Natural killer cell (primary cell): Measurements from ENCODE around the gene MRPS34. TPM values are rescaled to one million over a fixed set of nuclear protein-coding genes. Genes with fewer than 3 reads are reported as not detected.

ENCODE experiments used
- ATAC-seq, 3 donors: fragments of 150-1000 bp in 2 of 3; fragments of 200-7000 bp in 1 of 3; cut with Tn5 transposase; 1 replicate in 1 of 3; 2 replicates in 2 of 3; pipeline ENCODE4 v1.10.0; 2021; ENCODE audit warnings: mild to moderate bottlenecking in 2 of 3, moderate library complexity in 2 of 3
- DNase-seq, 2 donors: peaks; one replicate each; pipeline versions ENCODE4 v3.0.0 to v3.0.0-alpha.2; 2013 to 2021; ENCODE audit warnings: mixed read lengths in 1 of 2
- H3K27ac ChIP-seq: one replicate; pipeline ENCODE4 v1.5.1; 2013; ENCODE audit warnings: mild to moderate bottlenecking, low read length
- H3K27me3 ChIP-seq: one replicate; pipeline ENCODE4 v1.6.1; 2013; ENCODE audit warnings: low read length; ENCODE audit not compliant: control insufficient read depth, insufficient read depth
- H3K36me3 ChIP-seq: one replicate; pipeline ENCODE4 v1.6.1; 2013; ENCODE audit warnings: low read length; ENCODE audit not compliant: control insufficient read depth, insufficient read depth
- H3K4me1 ChIP-seq: one replicate; pipeline ENCODE4 v1.6.1; 2013; ENCODE audit warnings: low read length; ENCODE audit not compliant: control insufficient read depth, insufficient read depth
- H3K4me3 ChIP-seq: one replicate; pipeline ENCODE4 v1.5.1; 2013; ENCODE audit warnings: low read length
- H3K9me3 ChIP-seq: one replicate; pipeline ENCODE4 v1.6.1; 2013; ENCODE audit warnings: low read length; ENCODE audit not compliant: control insufficient read depth, insufficient read depth
- H3K27ac Mint-ChIP-seq, 2 donors: one replicate each; pipeline ENCODE4 v1.8.0; 2022; ENCODE audit warnings: mild to moderate bottlenecking in 2 of 2, mixed read lengths in 2 of 2, moderate library complexity in 1 of 2
- H3K27me3 Mint-ChIP-seq, 2 donors: one replicate each; pipeline ENCODE4 v1.8.0; 2022; ENCODE audit warnings: low read depth in 2 of 2, mixed read lengths in 2 of 2
- H3K36me3 Mint-ChIP-seq: one replicate; pipeline ENCODE4 v1.8.0; 2022; ENCODE audit warnings: mixed read lengths
- H3K4me1 Mint-ChIP-seq, 2 donors: one replicate each; pipeline ENCODE4 v1.8.0; 2022; ENCODE audit warnings: mixed read lengths in 2 of 2
- H3K4me3 Mint-ChIP-seq: one replicate; pipeline ENCODE4 v1.8.0; 2022; ENCODE audit warnings: mild to moderate bottlenecking, moderate library complexity, mixed read lengths
- H3K9me3 Mint-ChIP-seq, 2 donors: one replicate each; pipeline ENCODE4 v1.8.0; 2022; ENCODE audit warnings: mixed read lengths in 2 of 2
- CTCF ChIP-seq: fragments of 200-600 bp; IDR thresholded peaks from one replicate; pipeline ENCODE4 v1.8.0; 2022; ENCODE audit warnings: antibody characterized with exemption
- WGBS: methylation state at CpG from one replicate; pipeline ENCODE4 v1.1.7; 2013; ENCODE audit warnings: missing lambda C conversion rate; ENCODE audit not compliant: insufficient coverage; 5-methylcytosine and 5-hydroxymethylcytosine counted together
- intact Hi-C: fragments of 100-400 bp; cut with micrococcal nuclease; formaldehyde crosslinking; loops from one replicate; pipeline ENCODE4 v1.14.2; 2022
- total RNA-seq, 4 donors: library from RNA; stranded (reverse); fragments of 120-200 nt in 1 of 4; gene quantifications; one replicate each; pipeline versions ENCODE4 v1.2.3 to v1.2.4, GENCODE V29; 2013 to 2022

The MRPS34 gene
- total RNA-seq, 3 donors from 2014 or later (not counting 1 experiment from before 2014, with no cell fraction given), result 26.5 to 42.0 (median 41.4) TPM

GRCh38 chr16:1777375-1778199 is 4.7 kb upstream of the MRPS34 start:
- Mint-ChIP-seq H3K4me1 (peaks cover 14 to 15% of the 10 kb centered on the region in 2 donors), H3K27me3 (no peaks in the 10 kb centered on the region), H3K9me3 (no peaks in the 10 kb centered on the region), H3K4me3 (peak overlapping the region; percentile 31), H3K36me3 (no peaks in the 10 kb centered on the region), H3K27ac (no peak overlapping the region)
- no peak for ATAC-seq
- peaks cover 24% of the 10 kb centered on the region for H3K36me3 ChIP-seq
- WGBS, result 91% methylated on average over 36 of the region's 36 CpGs
- intact Hi-C loops, result loop anchor here (10.0 kb wide), 1 partner anchor 147 kb away; no protein-coding TSS in a partner anchor
- no peaks in the 10 kb centered on the region for H3K9me3 ChIP-seq
- H3K27ac ChIP-seq, result no peak overlapping the region
- peaks cover 44% of the 10 kb centered on the region for H3K4me1 ChIP-seq
- no peak overlapping the region for H3K4me3 ChIP-seq
- no peaks in the 10 kb centered on the region for H3K27me3 ChIP-seq
- no peak for TF ChIP-seq CTCF
- no peak for DNase-seq

- Mint-ChIP-seq H3K27me3 (no peaks in the 10 kb centered on the region), H3K9me3 (no peaks in the 10 kb centered on the region), H3K4me1 (peaks cover 19% of the 10 kb centered on the region in 2 donors), H3K27ac (no peak overlapping the region), H3K4me3 (no peak overlapping the region), H3K36me3 (no peaks in the 10 kb centered on the region)
- no peak overlapping the region for H3K4me3 ChIP-seq
- no peak for TF ChIP-seq CTCF
- 97% methylated on average over 22 of the region's 22 CpGs for WGBS
- H3K27ac ChIP-seq, result no peak overlapping the region
- H3K9me3 ChIP-seq, result no peaks in the 10 kb centered on the region
- peaks cover 50% of the 10 kb centered on the region for H3K4me1 ChIP-seq
- no peak for ATAC-seq
- intact Hi-C loops, result loop anchor here (10.0 kb wide), 1 partner anchor 148 kb away; no protein-coding TSS in a partner anchor
- H3K27me3 ChIP-seq, result no peaks in the 10 kb centered on the region
- peaks cover 24% of the 10 kb centered on the region for H3K36me3 ChIP-seq
- DNase-seq, result no peak
These were observed 4.0 kb upstream of the MRPS34 start for GRCh38 chr16:1776991-1777374.

GRCh38 chr16:1776672-1776955 is 3.7 kb upstream of the MRPS34 start:
- Histone ChIP-seq H3K27ac (no peak overlapping the region), H3K27me3 (no peaks in the 10 kb centered on the region), H3K9me3 (no peaks in the 10 kb centered on the region), H3K4me1 (peaks cover 50% of the 10 kb centered on the region), H3K36me3 (peaks cover 24% of the 10 kb centered on the region), H3K4me3 (no peak overlapping the region)
- Mint-ChIP-seq H3K4me1 (peaks cover 19 to 20% of the 10 kb centered on the region in 2 donors), H3K9me3 (no peaks in the 10 kb centered on the region), H3K27me3 (no peaks in the 10 kb centered on the region), H3K27ac (no peak overlapping the region), H3K4me3 (no peak overlapping the region), H3K36me3 (no peaks in the 10 kb centered on the region)
- no peak for TF ChIP-seq CTCF
- intact Hi-C loops, result loop anchor here (10.0 kb wide), 1 partner anchor 148 kb away; no protein-coding TSS in a partner anchor
- ATAC-seq (no peak), DNase-seq (no peak)
- WGBS, result 95% methylated on average over 13 of the region's 13 CpGs
